22Rv1 (cell line): ENCODE data around the gene ATP5MK.
"Not testable (repeated sequence)": the region's sequence is repeated elsewhere in the genome, so short reads cannot be mapped to it uniquely, and the experiment has no call there.

ENCODE experiments used
- CTCF ChIP-seq: fragments of 450-650 bp; IDR thresholded peaks from 2 replicates; pipeline ENCODE4 v1.5.1; 2017; ENCODE audit warnings: mild to moderate bottlenecking
- ZFX ChIP-seq: fragments of 450-650 bp; IDR thresholded peaks from 2 replicates; pipeline ENCODE4 v1.6.1; 2017; ENCODE audit warnings: antibody characterized with exemption, borderline replicate concordance

- not testable (repeated sequence) for TF ChIP-seq CTCF, ZFX
Measured at GRCh38 chr10:103354567-103354966, 41.7 kb downstream of the ATP5MK start.
